B cell (primary cell): ENCODE data around the gene HTR4.

ENCODE experiments used
- CTCF ChIP-seq: fragments of 200-600 bp; IDR thresholded peaks from one replicate; pipeline ENCODE4 v1.8.0; 2022; ENCODE audit warnings: antibody characterized with exemption, mild to moderate bottlenecking
- EZH2 ChIP-seq: IDR thresholded peaks from 2 replicates; pipeline ENCODE4 v1.6.1; 2012; ENCODE audit warnings: borderline replicate concordance, low read depth, mild to moderate bottlenecking, moderate library complexity, low read length; ENCODE audit not compliant: insufficient read depth, poor library complexity, severe bottlenecking

- no peak for TF ChIP-seq CTCF
- no peak for TF ChIP-seq EZH2
These were observed 34.5 kb upstream of the HTR4 start for GRCh38 chr5:148688787-148689186.
